Measurements from ENCODE around the gene SEMA3A.
A peak's percentile ranks its signal among the peaks of the same experiment; 100 is the strongest.

The SEMA3A gene

GRCh38 chr7:83930262-83930661, 264.3 kb downstream of the SEMA3A start:
- no peaks in the 10 kb centered on the region for H4K20me1 ChIP-seq (ENCODE audit: insufficient read depth, low read length)
- H3K27me3 ChIP-seq (ENCODE audit: low read depth, low read length): no peaks in the 10 kb centered on the region
- no peak overlapping the region for H3K4me3 ChIP-seq (ENCODE audit: low read length)
- peaks cover 6% of the 10 kb centered on the region for H3K36me3 ChIP-seq (replicated peaks; ENCODE audit: low read depth, low read length)
- no peak overlapping the region for H3K9ac ChIP-seq (ENCODE audit: low read length)
- H3K4me2 ChIP-seq (ENCODE audit: low read length): no peak overlapping the region
- H2AFZ ChIP-seq (ENCODE audit: low read depth, low read length): no peak overlapping the region
- H3K27ac ChIP-seq (ENCODE audit: low read length): no peak overlapping the region
- H3K9me3 ChIP-seq (ENCODE audit: insufficient read depth, low read length): no peaks in the 10 kb centered on the region
- H3K4me1 ChIP-seq (ENCODE audit: low read length): peaks cover 30% of the 10 kb centered on the region
- H3K79me2 ChIP-seq (ENCODE audit: low read length): no peaks in the 10 kb centered on the region
- TF ChIP-seq EZH2phosphoT487 (IDR thresholded peaks at IDR 0.05; ENCODE audit: low read depth) (no peak), CTCF (IDR thresholded peaks at IDR 0.05; ENCODE audit: low read depth, low read length) (no peak)

- no peaks in the 10 kb centered on the region for H4K20me1 ChIP-seq (ENCODE audit: insufficient read depth, low read length)
- no peaks in the 10 kb centered on the region for H3K79me2 ChIP-seq (ENCODE audit: low read length)
- no peak overlapping the region for H3K4me2 ChIP-seq (ENCODE audit: low read length)
- H2AFZ ChIP-seq (ENCODE audit: low read depth, low read length): no peak overlapping the region
- no peaks in the 10 kb centered on the region for H3K27me3 ChIP-seq (ENCODE audit: low read depth, low read length)
- H3K36me3 ChIP-seq (replicated peaks; ENCODE audit: low read depth, low read length): peaks cover 6% of the 10 kb centered on the region
- H3K4me1 ChIP-seq (ENCODE audit: low read length): peaks cover 34% of the 10 kb centered on the region
- H3K9ac ChIP-seq (ENCODE audit: low read length): no peak overlapping the region
- H3K4me3 ChIP-seq (ENCODE audit: low read length): no peak overlapping the region
- H3K27ac ChIP-seq (ENCODE audit: low read length): no peak overlapping the region
- H3K9me3 ChIP-seq (ENCODE audit: insufficient read depth, low read length): no peaks in the 10 kb centered on the region
- TF ChIP-seq EZH2phosphoT487 (IDR thresholded peaks at IDR 0.05; ENCODE audit: low read depth): no peak
- TF ChIP-seq CTCF (IDR thresholded peaks at IDR 0.05; ENCODE audit: low read depth, low read length): no peak
Observed at GRCh38 chr7:83925860-83926259, 268.7 kb downstream of the SEMA3A start.

DNA sequence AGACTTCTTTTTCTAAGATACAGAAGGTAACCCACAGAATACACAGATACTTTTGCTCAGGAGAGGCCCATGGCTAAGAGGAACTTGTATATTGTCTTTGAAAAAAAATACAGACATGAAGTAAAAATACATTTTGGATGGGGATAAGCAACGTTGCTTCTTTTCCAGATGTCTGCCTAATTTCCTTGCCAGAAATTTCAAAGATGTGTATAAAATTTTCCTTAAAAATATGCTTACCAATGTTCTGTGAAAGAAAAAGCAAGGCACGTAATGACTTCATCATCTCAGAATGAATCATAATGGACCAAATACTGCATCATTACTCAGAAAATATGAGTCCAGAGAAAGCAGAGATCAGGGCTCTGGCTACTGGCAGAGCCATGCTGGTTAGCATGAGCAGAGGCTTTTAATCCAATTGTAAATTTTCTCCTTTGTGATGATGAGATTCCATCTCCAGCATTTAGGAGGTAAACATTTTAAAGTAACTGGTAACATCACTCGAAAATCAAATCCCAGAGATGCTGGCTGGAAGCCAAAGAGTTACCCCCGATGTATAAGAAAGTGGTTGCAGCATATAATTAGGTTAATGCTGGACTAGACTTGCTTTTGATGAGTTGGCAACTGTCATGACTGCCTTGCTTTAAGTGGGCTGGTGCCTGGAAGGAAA, 272.5 kb downstream of the SEMA3A start:
- H4K20me1 ChIP-seq (ENCODE audit: insufficient read depth, low read length): no peaks in the 10 kb centered on the region
- peak overlapping the region; percentile 45 for H3K4me2 ChIP-seq (ENCODE audit: low read length)
- H3K36me3 ChIP-seq (replicated peaks; ENCODE audit: low read depth, low read length): peaks cover 8% of the 10 kb centered on the region
- H3K9ac ChIP-seq (ENCODE audit: low read length): no peak overlapping the region
- peak overlapping the region; percentile 28 for H3K4me3 ChIP-seq (ENCODE audit: low read length)
- H3K79me2 ChIP-seq (ENCODE audit: low read length): no peaks in the 10 kb centered on the region
- H3K27me3 ChIP-seq (ENCODE audit: low read depth, low read length): no peaks in the 10 kb centered on the region
- peaks cover 31% of the 10 kb centered on the region for H3K4me1 ChIP-seq (ENCODE audit: low read length)
- TF ChIP-seq EZH2phosphoT487 (IDR thresholded peaks at IDR 0.05; ENCODE audit: low read depth) (no peak), CTCF (IDR thresholded peaks at IDR 0.05; ENCODE audit: low read depth, low read length) (no peak)
- H3K27ac ChIP-seq (ENCODE audit: low read length): peak overlapping the region; percentile 19
- peak overlapping the region; percentile 29 for H2AFZ ChIP-seq (ENCODE audit: low read depth, low read length)
- no peaks in the 10 kb centered on the region for H3K9me3 ChIP-seq (ENCODE audit: insufficient read depth, low read length)

DNA sequence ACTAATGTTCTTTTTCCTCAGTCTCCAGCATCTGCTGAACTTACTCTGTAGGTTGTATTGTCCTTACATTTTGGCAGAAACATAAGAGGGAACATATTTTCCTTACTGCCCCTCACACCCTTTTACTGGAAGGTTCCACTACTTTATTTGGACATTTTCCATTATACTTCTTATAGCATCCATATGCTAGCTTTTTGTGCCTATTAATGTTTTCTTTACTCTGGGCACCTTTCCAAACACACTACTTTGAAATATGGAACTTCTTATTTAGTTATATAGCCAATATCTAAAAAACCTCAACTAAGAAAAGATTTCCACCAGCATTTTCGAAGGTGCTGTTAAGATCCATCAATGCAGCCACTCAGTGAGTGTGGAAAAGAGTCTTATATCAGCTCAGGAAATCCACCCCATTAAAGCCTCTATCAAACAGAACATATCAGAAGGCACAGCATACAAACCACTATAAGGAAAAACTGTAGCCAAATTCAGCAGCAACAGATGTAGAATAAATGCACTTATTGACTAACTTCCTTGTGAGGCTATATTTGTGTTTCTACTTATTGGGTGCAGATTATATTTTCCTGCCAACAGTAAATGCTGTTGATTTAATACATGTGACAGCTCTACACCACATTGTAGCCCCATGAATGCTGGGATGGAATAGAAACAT, 273.2 kb downstream of the SEMA3A start:
- peaks cover 24% of the 10 kb centered on the region for H3K4me1 ChIP-seq (ENCODE audit: low read length)
- no peaks in the 10 kb centered on the region for H3K79me2 ChIP-seq (ENCODE audit: low read length)
- no peak overlapping the region for H3K4me3 ChIP-seq (ENCODE audit: low read length)
- H3K27me3 ChIP-seq (ENCODE audit: low read depth, low read length): no peaks in the 10 kb centered on the region
- TF ChIP-seq CTCF (IDR thresholded peaks at IDR 0.05; ENCODE audit: low read depth, low read length): no peak
- TF ChIP-seq EZH2phosphoT487 (IDR thresholded peaks at IDR 0.05; ENCODE audit: low read depth): no peak
- H3K4me2 ChIP-seq (ENCODE audit: low read length): peak overlapping the region; percentile 45
- H3K36me3 ChIP-seq (replicated peaks; ENCODE audit: low read depth, low read length): peaks cover 6% of the 10 kb centered on the region
- no peak overlapping the region for H3K9ac ChIP-seq (ENCODE audit: low read length)
- H4K20me1 ChIP-seq (ENCODE audit: insufficient read depth, low read length): no peaks in the 10 kb centered on the region
- H2AFZ ChIP-seq (ENCODE audit: low read depth, low read length): 0 out of 2 replicates have a peak overlapping the region, but pooled peaks have one; percentile 29
- no peaks in the 10 kb centered on the region for H3K9me3 ChIP-seq (ENCODE audit: insufficient read depth, low read length)
- H3K27ac ChIP-seq (ENCODE audit: low read length): peak overlapping the region; percentile 19

Data from OCI-LY3 (cell line).